Measurements from ENCODE around the gene XPR1.
"Not testable (repeated sequence)": the region's sequence is repeated elsewhere in the genome, so short reads cannot be mapped to it uniquely, and the experiment has no call there.

XPR1 gene

GRCh38 chr1:180662709-180663108 lies 30.9 kb downstream of the XPR1 start:
- H3K4me1 ChIP-seq (ENCODE audit: control insufficient read depth, insufficient read depth, low read length), result no peaks in the 10 kb centered on the region
- no peak overlapping the region for H3K9ac ChIP-seq (ENCODE audit: low read length)
- H3K9me3 ChIP-seq (ENCODE audit: control insufficient read depth, low read length), result no peaks in the 10 kb centered on the region
- H3K4me3 ChIP-seq (ENCODE audit: low read length), result no peak overlapping the region
- H3K27me3 ChIP-seq (ENCODE audit: control insufficient read depth, insufficient read depth, low read length), result no peaks in the 10 kb centered on the region
- H3K36me3 ChIP-seq (ENCODE audit: control insufficient read depth, insufficient read depth, low read length), result no peaks in the 10 kb centered on the region

DNA sequence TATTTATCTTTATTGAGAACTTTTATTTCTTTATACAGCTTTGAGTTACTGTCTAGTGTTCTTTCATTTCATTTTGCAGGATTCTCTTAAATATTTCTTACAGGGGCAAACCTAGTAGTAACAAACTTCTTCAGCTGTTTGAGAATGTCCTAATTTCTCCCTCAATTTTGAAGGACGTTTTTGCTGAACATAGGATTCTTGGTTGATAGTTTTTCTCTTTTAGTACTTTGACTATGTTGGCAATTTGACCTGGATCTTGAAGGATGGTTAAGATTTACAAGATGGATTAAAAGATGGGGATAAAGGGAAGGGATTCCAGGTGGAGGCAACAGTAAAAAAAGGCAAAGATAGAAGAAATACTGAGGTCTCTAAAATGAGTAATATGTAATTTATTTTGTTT lies 38.9 kb downstream of the XPR1 start:
- no peak overlapping the region for H3K4me3 ChIP-seq (ENCODE audit: low read length)
- H3K9me3 ChIP-seq (ENCODE audit: control insufficient read depth, low read length), result no peaks in the 10 kb centered on the region
- H3K27me3 ChIP-seq (ENCODE audit: control insufficient read depth, insufficient read depth, low read length), result no peaks in the 10 kb centered on the region
- no peak overlapping the region for H3K9ac ChIP-seq (ENCODE audit: low read length)
- H3K4me1 ChIP-seq (ENCODE audit: control insufficient read depth, insufficient read depth, low read length), result peaks cover 7% of the 10 kb centered on the region
- no peaks in the 10 kb centered on the region for H3K36me3 ChIP-seq (ENCODE audit: control insufficient read depth, insufficient read depth, low read length)

- Histone ChIP-seq H3K4me1 (ENCODE audit: control insufficient read depth, insufficient read depth, low read length) (peaks cover 8% of the 10 kb centered on the region), H3K9me3 (ENCODE audit: control insufficient read depth, low read length) (no peaks in the 10 kb centered on the region), H3K4me3 (ENCODE audit: low read length) (no peak overlapping the region)
Measured at GRCh38 chr1:180672105-180672504, 40.3 kb downstream of the XPR1 start.

GRCh38 chr1:180672505-180672904 lies 40.7 kb downstream of the XPR1 start:
- H3K9ac ChIP-seq (ENCODE audit: low read length), result no peak overlapping the region
- H3K4me1 ChIP-seq (ENCODE audit: control insufficient read depth, insufficient read depth, low read length), result peaks cover 8% of the 10 kb centered on the region
- H3K36me3 ChIP-seq (ENCODE audit: control insufficient read depth, insufficient read depth, low read length), result no peaks in the 10 kb centered on the region
- H3K27me3 ChIP-seq (ENCODE audit: control insufficient read depth, insufficient read depth, low read length), result no peaks in the 10 kb centered on the region
- no peak overlapping the region for H3K4me3 ChIP-seq (ENCODE audit: low read length)
- H3K9me3 ChIP-seq (ENCODE audit: control insufficient read depth, low read length), result no peaks in the 10 kb centered on the region

More at GRCh38 chr1:180672105-180672504, 40.3 kb downstream of the XPR1 start:
- Histone ChIP-seq H3K27me3 (ENCODE audit: control insufficient read depth, insufficient read depth, low read length) (no peaks in the 10 kb centered on the region), H3K36me3 (ENCODE audit: control insufficient read depth, insufficient read depth, low read length) (no peaks in the 10 kb centered on the region), H3K9ac (ENCODE audit: low read length) (no peak overlapping the region)

GRCh38 chr1:180674603-180675530 lies 43.0 kb downstream of the XPR1 start:
- Histone ChIP-seq H3K4me3 (ENCODE audit: low read length) (no peak overlapping the region), H3K36me3 (ENCODE audit: control insufficient read depth, insufficient read depth, low read length) (no peaks in the 10 kb centered on the region), H3K9ac (ENCODE audit: low read length) (no peak overlapping the region), H3K9me3 (ENCODE audit: control insufficient read depth, low read length) (no peaks in the 10 kb centered on the region), H3K27me3 (ENCODE audit: control insufficient read depth, insufficient read depth, low read length) (no peaks in the 10 kb centered on the region), H3K4me1 (ENCODE audit: control insufficient read depth, insufficient read depth, low read length) (peaks cover 8% of the 10 kb centered on the region)

- Histone ChIP-seq H3K9me3 (ENCODE audit: control insufficient read depth, low read length) (no peaks in the 10 kb centered on the region), H3K9ac (ENCODE audit: low read length) (no peak overlapping the region), H3K4me1 (ENCODE audit: control insufficient read depth, insufficient read depth, low read length) (peaks cover 8% of the 10 kb centered on the region), H3K27me3 (ENCODE audit: control insufficient read depth, insufficient read depth, low read length) (no peaks in the 10 kb centered on the region), H3K36me3 (ENCODE audit: control insufficient read depth, insufficient read depth, low read length) (no peaks in the 10 kb centered on the region), H3K4me3 (ENCODE audit: low read length) (no peak overlapping the region)
Measured at GRCh38 chr1:180675586-180675985, 43.8 kb downstream of the XPR1 start.

DNA sequence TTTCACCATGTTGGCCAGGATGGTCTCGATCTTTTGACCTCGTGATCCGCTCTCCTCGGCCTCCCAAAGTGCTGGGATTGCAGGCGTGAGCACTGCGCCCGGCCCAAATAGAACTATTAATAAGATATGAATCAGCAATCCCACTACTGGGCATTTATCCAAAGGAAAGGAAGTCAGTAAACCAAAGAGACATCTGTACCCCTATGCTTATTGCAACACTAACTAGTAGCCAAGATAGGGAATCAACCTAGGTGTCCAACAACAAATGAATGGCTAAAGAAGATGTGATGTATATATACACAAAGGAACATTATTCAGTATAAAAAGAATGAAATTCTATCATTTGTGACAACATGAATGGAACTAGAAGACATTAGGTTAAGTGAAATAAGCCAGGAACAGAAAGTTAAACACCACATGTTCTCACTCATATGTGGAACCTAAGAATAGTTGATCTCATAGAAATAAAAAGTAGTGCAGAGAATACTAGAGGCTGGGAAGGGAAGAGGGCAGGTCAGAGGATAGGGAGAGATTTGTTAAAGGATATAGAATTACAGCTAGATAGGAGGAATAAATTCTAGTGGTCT lies 48.8 kb downstream of the XPR1 start:
- H3K36me3 ChIP-seq (ENCODE audit: control insufficient read depth, insufficient read depth, low read length), result no peaks in the 10 kb centered on the region

DNA sequence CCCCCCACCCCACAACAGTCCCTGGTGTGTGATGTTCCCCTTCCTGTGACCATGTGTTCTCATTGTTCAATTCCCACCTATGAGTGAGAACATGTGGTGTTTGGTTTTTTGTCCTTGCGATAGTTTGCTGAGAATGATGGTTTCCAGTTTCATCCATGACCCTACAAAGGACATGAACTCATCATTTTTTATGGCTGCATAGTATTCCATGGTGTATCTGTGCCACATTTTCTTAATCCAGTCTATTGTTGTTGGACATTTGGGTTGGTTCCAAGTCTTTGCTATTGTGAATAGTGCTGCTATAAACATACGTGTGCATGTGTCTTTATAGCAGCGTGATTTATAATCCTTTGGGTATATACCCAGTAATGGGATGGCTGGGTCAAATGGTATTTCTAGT lies 51.3 kb downstream of the XPR1 start:
- H3K27me3 ChIP-seq (ENCODE audit: control insufficient read depth, insufficient read depth, low read length); H3K9me3 ChIP-seq (ENCODE audit: control insufficient read depth, low read length); H3K9ac ChIP-seq (ENCODE audit: low read length); H3K4me3 ChIP-seq (ENCODE audit: low read length); H3K4me1 ChIP-seq (ENCODE audit: control insufficient read depth, insufficient read depth, low read length); H3K36me3 ChIP-seq (ENCODE audit: control insufficient read depth, insufficient read depth, low read length): not testable (repeated sequence)

More for the DNA sequence above, 48.8 kb downstream of the XPR1 start:
- no peak overlapping the region for H3K9ac ChIP-seq (ENCODE audit: low read length)
- H3K9me3 ChIP-seq (ENCODE audit: control insufficient read depth, low read length), result no peaks in the 10 kb centered on the region
- H3K4me1 ChIP-seq (ENCODE audit: control insufficient read depth, insufficient read depth, low read length), result peaks cover 1% of the 10 kb centered on the region
- no peak overlapping the region for H3K4me3 ChIP-seq (ENCODE audit: low read length)
- H3K27me3 ChIP-seq (ENCODE audit: control insufficient read depth, insufficient read depth, low read length), result no peaks in the 10 kb centered on the region

DNA sequence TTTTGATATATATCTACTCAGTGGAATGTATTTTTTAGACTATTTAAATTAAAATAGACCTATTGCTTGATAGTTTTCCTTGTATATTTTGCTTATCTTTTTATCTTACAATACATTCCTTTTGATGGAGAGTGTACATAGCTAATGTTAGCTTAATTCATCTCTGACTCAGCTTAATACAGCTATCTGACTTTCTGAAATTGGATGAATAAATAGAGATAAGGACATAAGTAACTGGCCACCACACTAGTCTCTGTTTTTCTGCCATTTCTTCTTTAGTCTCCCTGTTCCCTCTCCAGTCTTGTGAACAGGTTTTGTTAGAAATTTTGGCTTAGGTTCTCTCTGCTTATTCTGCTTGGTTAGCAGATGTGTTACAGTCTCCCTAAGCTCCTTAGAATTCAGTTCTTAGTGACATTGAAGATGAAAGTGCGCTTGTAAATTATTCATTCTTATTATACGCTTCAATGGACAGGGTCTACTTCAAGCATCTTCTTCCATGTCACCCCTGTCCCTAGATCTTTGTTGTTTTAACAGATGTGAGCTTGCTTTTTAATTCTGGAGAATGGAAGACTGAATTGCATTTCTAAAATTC lies 59.6 kb downstream of the XPR1 start:
- Histone ChIP-seq H3K4me1 (ENCODE audit: control insufficient read depth, insufficient read depth, low read length) (peaks cover 4% of the 10 kb centered on the region), H3K9me3 (ENCODE audit: control insufficient read depth, low read length) (no peaks in the 10 kb centered on the region), H3K9ac (ENCODE audit: low read length) (no peak overlapping the region), H3K36me3 (ENCODE audit: control insufficient read depth, insufficient read depth, low read length) (no peaks in the 10 kb centered on the region), H3K27me3 (ENCODE audit: control insufficient read depth, insufficient read depth, low read length) (no peaks in the 10 kb centered on the region), H3K4me3 (ENCODE audit: low read length) (no peak overlapping the region)

DNA sequence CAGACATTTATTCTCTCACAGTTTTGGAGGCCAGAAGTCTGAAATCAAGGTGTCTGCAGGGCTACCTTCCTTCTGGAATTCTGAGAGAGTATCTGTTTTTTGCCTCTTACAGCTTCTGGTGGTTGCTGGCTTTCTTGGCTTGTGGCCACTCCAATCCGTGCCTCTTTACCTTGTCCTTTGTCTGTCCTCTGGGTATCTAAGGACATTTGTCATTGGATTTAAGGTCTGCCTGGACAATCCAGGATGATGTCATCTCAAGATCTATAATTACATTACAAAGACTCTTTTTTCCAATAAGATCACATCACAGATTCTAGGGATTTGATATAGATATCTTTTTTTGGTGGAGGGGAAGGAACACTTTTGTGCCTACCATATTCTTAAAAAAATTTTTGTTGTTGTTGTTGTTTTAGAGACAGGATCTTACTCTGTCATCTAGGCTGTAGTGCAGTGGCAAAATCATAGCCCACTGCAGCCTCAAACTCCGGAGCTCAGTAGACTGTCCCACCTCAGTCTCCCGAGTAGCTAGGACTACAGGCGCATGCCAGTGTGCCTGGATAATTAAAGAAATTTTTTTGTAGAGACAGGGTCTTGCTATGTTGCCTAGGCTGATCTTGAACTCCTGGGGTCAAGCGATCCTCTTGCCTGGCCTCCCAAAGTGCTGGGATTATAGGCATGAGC lies 61.9 kb downstream of the XPR1 start:
- Histone ChIP-seq H3K9ac (ENCODE audit: low read length) (no peak overlapping the region), H3K9me3 (ENCODE audit: control insufficient read depth, low read length) (peaks cover 4% of the 10 kb centered on the region), H3K4me1 (ENCODE audit: control insufficient read depth, insufficient read depth, low read length) (peaks cover 4% of the 10 kb centered on the region), H3K4me3 (ENCODE audit: low read length) (no peak overlapping the region), H3K36me3 (ENCODE audit: control insufficient read depth, insufficient read depth, low read length) (no peaks in the 10 kb centered on the region), H3K27me3 (ENCODE audit: control insufficient read depth, insufficient read depth, low read length) (no peaks in the 10 kb centered on the region)

DNA sequence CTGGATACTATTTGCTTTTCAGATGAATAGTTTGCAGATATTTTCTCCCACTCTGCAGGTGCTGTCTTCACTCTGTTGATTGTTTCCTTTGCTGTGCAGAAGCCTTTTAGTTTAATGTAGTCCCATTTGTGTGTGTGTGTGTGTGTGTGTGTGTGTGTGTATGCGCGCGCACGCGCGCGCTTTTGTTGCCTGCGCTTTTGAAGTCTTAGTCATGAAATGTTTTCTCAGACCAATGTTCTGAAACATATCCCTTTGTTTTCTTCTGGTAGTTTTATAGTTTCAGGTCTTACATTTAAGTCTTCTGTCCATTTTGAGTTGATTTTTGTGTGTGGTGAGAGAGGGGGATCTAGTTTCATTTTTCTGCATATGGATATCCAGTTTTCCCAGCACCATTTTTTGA lies 63.5 kb downstream of the XPR1 start:
- no peaks in the 10 kb centered on the region for H3K27me3 ChIP-seq (ENCODE audit: control insufficient read depth, insufficient read depth, low read length)
- no peak overlapping the region for H3K4me3 ChIP-seq (ENCODE audit: low read length)
- no peak overlapping the region for H3K9ac ChIP-seq (ENCODE audit: low read length)
- peaks cover 4% of the 10 kb centered on the region for H3K4me1 ChIP-seq (ENCODE audit: control insufficient read depth, insufficient read depth, low read length)
- H3K36me3 ChIP-seq (ENCODE audit: control insufficient read depth, insufficient read depth, low read length), result no peaks in the 10 kb centered on the region
- H3K9me3 ChIP-seq (ENCODE audit: control insufficient read depth, low read length), result peaks cover 5% of the 10 kb centered on the region

GRCh38 chr1:180696361-180696760 lies 64.5 kb downstream of the XPR1 start:
- no peaks in the 10 kb centered on the region for H3K27me3 ChIP-seq (ENCODE audit: control insufficient read depth, insufficient read depth, low read length)
- H3K9ac ChIP-seq (ENCODE audit: low read length), result no peak overlapping the region
- no peaks in the 10 kb centered on the region for H3K36me3 ChIP-seq (ENCODE audit: control insufficient read depth, insufficient read depth, low read length)
- peaks cover 5% of the 10 kb centered on the region for H3K9me3 ChIP-seq (ENCODE audit: control insufficient read depth, low read length)
- peaks cover 2% of the 10 kb centered on the region for H3K4me1 ChIP-seq (ENCODE audit: control insufficient read depth, insufficient read depth, low read length)
- no peak overlapping the region for H3K4me3 ChIP-seq (ENCODE audit: low read length)

All from mucosa of stomach (tissue), 1 donor.